ENCODE results near the gene FRAS1.
A peak's percentile ranks its signal among the peaks of the same experiment; 100 is the strongest.

Gene FRAS1

DNA sequence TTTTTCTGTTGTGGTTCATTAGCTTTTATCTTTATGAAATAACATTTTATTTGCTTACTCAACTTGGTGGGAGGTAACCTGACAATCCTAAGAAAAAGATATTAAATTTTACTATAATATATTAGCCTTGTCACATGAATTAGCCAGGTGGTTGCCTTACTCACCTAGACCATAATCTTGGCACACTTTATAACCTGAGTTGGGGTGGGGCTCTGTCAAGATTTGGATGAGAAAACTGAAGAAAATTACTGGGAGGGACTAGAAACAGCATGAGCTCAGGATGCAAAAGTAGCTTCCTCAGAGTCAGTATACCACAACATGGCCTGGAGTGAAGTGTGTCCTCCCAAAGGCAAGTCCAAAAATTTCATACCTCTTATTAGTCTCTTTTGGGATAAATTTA is 329.6 kb downstream of the FRAS1 start:
- DNase-seq: no peak

DNA sequence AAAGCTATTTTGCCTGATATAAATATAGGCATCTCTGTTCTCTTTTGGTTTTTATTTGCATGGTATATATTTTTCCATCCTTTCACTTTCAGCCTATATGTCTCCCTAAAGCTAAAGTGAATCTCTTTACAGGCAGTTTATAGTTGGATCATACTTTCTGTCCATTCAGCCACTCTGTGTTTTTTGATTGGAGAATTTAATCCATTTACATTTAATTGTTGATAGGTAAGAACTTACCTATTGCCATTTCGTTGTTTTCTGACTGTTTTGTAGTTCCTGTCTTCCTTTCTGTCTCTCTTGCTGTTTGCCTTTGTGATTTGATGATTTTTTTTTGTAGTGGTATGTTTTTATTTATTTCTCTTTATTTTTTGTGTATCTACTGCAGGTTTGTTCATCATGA is 338.5 kb downstream of the FRAS1 start:
- DNase-seq: no peak

DNA sequence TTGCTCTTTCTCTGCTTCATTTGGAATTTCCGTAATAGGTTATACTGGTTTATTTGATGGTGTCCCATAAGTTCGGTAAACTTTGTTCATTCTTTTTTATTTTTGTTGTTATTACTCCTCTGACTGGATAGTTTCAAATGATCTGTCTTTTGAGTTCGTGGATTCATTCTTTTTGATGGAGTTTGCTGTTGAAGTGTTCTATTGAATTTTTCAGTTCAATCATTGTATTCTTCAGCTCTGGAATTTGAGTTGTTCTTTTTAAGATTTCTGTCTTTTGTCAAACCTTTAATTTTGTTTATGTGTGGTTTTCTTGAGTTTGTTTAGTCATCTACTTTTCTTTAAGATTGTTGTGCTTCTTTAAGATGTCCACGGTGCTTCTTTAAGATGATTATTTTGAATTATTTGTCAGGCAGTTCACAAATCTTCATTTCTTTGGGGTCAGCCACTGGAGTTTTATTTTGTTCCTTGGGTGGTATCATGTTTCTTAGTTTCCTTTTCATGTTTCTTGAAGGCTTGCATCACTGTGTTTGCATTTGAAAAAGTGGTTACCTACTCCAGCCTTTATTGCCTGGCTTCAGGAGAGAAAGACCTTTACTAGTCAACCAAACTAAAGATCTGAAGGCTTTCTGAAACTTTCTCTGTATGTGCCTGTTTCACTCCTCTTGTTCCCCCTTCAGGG is 339.6 kb downstream of the FRAS1 start:
- no peak for DNase-seq

DNA sequence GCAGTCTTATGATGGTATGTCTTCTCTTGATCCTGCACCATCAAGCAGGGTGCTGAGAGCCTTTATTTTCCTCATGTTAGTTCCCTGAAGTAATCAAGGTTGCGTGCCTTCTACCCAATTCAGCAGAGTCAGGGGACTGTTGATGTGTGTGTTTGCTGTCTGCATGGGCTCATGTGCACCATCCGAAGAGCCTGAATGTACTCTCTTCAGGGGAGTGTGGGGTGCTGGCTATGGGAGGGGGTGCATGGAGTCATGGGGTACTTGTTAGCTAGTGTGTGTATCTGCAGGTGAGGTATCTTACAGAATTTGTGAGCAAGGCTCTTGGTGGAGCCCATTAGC is 340.1 kb downstream of the FRAS1 start:
- no peak for DNase-seq

DNA sequence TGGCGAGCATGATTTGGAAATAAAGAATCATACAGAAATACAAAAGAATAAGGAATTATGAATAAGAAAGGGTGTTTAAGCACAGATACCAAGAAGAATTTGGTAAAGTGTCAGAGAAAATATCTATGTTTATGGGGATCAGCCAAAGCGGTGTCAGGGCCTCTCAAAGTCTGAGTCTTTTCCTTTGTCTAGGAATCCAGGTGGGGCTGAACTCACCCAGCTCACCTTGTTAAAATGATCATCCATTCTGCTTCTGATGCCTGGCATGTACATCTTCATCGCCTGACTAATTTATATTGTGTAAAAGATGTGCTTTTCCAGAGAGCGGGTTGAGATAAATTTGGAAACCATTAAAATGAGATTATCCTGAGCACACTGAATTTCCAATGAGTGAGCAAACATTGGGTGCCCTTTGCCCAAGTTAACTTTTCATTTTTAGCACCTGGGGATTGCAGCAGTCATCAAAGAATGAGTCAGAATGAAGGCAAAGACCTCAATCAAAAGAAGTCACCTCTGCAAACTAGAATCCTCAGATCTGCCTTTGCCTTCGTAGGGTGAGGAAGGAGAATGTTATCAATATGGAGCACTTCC is 352.6 kb downstream of the FRAS1 start:
- no peak for DNase-seq

DNA sequence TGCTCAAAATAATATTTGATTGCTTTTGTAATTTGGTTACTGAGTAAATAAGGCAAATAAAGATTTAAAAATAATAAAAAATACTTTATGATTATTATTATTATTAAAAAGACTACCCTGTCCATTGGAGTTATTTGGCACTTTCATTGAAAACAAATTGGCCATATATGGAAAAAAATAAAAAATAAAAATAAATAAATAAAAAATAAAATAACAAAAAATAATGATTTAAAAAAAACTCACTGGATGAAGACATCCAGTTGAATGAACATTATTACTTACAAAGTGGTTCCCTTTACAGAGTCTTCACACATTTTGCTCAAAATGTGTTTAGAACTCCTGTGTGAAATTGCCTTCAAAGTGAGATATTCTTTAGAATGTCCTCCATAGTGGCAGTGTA is 353.1 kb downstream of the FRAS1 start:
- DNase-seq: no peak

DNA sequence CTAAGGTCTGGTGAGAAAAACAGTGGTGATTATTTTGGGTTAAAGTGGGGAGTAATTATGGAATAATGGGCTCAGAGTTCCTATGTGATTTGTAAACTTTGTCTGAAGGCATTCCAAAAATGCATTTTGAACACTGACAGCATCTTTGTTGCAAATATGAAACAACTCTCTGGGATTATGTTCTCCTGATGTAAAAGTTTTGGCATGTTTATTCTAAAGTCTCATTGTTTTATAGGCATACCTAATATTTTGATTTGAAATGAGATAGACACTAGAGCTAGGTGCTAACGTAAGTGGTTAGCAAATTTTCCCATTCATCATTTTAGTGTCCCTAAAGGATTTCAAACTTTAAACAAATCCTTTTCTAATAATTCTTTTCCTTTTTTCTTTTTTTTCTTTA is 353.6 kb downstream of the FRAS1 start:
- no peak for DNase-seq

DNA sequence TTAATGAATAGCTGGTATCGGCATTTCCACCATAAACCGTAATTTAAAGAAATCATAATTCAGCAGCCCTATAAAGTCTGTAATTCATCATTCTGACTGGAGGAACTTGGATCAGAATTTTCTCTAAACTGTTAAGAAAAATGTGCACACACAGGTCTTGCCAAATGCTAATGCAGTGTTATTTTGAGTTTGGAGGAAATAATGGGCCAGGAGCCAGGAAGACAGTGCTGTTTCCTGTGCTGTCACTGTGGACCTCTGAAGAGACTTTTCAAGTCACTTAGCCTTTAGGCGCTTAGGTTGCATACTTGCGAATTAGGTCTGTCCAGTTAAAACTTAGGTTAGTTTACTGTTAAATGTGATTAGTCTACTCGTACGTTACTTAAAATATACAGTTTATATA is 357.0 kb downstream of the FRAS1 start:
- peak; percentile 50 to 74 for DNase-seq

DNA sequence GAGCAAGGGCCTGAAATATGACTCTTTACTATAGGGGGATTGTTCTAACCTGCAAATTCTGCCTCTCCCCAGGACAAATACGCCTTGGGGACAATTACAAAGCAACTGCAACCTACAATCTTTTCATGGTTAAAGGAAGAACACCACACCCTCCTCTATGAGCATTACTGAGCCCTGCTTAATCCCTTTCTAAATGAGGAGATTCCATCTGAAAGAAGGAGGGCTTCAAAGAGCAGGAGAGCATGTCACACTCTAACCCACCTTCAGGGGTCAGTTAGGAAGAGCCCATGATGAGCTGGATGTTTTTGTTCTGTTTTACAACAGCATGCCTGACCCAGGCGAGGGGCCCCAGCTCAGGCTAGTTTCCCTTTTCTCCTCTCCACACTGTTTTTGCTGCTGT is 360.5 kb downstream of the FRAS1 start:
- DNase-seq: no peak

DNA sequence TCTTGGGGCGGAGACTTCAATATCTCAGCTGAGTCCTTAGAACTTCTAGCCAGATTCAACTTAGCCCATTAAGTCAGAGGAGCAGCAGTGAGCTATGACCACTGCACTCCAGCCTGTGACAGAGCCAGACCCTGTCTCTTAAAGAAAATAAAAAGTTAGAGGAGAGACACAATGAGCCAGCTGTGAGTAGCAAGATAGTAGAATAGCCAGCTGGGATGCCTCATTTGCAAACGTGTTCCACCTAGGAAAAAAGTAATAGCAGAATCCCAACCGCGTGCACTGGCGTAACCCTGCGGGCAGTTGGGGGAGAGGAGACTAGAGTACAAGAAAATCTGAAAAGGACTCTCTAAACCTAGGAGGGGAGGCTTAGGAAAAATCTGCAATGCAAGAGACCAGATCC is 361.3 kb downstream of the FRAS1 start:
- DNase-seq: no peak

DNA sequence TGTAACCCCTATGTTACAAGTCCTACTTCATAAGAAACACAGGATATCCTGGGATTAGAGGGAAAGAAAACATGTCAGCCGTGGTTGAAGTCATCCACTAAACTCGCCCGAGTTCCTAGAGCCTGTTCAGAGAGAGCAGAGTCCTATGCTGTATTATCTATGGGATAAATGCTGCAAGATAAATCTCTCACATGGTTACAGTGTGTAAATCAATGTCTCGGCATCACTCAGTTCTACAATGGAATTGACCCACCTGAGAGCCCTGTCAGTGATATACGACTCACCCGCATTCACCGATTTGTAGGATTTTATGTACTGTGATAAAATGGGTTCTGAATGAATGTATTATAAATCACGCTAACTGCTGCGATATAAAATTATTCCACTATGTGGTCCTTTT is 366.7 kb downstream of the FRAS1 start:
- no peak for DNase-seq

DNA sequence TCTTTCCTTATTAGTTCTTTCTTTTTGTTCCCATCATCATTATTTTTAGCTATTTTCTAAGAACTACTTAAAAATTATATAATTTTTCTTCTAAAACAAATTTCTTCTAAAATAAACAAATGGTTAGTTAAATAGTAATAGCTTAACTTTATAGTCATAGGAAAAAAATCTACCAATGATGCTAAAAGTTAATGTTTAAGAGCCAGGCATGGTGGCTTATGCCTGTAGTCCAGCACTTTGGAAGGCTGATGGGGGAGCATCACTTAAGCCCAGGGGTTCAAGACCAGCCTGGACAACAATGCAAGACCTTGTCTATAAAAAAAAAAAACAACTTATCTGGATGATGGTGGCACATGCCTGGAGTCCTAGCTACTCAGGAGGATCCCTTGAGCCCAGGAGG is 367.3 kb downstream of the FRAS1 start:
- no peak for DNase-seq

DNA sequence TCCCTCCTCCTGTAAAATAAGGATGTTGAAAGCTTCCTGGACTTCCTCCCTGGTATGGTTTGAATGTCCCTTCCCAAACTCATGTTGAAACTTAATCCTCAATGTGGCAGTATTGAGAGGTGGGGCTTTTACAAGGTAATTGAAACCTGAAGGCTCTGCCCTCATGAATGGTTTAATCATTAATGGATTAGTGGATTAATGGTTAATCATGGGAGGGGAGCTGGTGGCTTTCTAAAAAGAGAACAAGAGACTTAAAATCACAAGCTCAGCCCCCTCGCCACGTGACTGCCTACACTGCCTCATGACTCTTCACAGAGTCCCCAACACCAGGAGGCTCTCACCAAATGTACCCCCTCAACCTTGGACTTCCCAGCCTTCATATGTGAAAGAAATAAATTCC is 369.8 kb downstream of the FRAS1 start:
- DNase-seq: no peak

DNA sequence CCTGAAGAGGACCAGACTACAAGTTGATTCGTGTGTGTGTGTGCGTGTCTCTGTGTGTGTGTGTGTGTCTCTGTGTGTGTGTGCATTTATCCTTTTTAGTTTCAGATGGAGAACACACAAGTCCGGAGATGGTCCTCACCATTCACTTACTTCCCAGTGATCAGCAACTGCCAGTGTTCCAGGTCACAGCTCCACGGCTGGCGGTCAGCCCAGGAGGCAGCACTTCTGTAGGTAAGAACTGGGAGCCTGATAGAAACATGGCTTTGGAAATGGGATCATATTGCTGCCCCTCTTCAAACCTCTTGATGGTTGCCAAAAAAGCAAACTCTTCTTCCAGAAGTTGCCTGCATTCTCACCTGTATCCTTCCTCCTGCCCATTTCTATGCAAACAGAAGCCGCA is 371.9 kb downstream of the FRAS1 start:
- DNase-seq: no peak

DNA sequence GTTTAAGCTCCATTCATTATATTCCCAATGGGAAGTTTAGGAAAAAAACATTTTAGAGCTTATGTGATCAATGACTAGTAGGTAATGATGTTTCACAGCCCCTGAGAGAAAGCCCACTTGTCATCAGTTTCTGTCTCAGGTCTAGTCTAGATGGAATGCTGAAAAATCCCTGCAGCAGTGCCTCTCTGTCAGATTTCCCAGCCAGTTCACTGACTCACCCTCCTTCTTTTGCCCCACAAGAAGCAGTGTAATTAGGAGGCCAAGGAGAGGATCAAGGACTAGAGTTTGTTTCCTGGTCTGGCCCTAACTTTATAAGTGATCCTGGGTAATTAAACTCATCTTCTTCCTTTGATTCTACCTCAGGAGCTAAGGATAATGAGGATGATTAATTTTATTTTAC is 375.8 kb downstream of the FRAS1 start:
- no peak for DNase-seq

DNA sequence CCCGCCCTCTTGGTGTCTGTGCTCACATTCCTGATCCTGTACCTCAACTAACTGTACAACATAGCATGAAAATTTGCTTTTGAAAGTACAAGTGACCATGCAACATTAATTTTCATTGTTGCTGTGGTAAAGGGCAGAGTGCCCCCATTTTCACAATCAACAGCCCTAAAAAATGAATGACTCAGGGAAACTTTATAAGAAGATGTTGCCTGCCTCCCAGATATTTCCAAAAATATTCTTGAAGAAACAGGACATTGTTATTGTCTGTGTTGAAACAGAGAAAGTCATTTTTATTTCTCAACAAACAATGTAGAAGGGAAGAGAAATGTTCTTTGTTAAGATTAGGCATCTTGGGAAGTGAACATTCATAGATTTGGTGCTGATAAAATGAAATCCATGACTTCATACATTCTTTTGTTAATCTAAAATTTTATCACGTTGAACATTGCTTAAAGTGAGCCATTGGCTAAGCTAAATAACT is 380.5 kb downstream of the FRAS1 start:
- DNase-seq: no peak

DNA sequence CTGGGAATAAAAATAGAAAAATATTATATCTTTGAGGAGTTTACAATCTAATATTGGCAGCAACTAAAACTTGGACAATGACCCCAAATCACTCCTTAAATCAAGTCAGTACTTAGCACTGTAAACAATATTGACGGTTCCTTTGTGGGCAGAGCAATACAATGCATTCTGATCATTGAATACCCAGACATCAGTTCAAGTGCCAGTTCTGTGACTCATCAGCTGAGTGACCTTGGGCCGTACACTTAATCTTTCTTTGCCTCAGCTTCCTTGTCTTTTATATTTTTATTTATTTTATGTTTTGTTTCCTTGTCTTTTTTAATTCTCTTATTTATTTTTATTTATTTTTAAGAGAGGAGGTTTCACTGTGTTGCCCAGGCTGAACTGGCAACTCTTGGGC is 382.2 kb downstream of the FRAS1 start:
- DNase-seq: no peak

DNA sequence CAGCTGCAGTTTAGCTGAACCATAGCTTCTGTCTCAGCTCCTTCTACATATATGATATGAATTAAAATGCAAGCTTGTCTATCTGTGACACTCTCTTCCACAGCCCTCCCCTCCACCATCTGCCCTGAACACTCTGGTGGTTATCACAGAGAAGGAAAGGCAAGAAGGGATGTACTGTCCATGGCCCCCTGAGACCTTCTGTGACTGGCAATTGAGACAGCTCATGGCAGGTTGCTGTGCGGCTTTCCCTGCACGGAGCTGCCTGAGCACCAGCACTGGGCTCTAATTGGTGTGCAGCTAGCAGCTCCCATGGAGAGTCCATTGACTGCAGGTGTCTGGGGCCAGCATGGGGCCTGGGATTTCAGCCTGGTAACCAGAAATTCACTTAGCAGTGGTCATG is 384.6 kb downstream of the FRAS1 start:
- no peak for DNase-seq

DNA sequence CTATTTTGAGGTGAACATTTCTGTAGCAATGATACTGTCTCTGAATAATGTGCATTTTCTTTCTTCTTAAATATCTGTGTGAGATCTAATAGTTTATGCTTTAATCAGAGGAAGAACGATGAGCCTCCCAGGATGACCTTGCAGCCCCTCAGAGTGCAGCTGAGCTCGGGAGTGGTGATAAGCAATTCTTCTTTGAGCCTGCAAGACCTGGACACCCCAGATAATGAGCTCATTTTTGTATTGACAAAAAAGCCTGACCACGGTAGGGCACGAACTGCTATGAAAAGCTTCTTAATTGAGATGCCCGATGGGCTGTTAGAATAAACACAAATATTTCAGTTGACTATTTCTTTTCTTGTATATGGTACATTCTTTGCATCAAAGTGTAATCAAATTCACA is 389.5 kb downstream of the FRAS1 start:
- no peak for DNase-seq

DNA sequence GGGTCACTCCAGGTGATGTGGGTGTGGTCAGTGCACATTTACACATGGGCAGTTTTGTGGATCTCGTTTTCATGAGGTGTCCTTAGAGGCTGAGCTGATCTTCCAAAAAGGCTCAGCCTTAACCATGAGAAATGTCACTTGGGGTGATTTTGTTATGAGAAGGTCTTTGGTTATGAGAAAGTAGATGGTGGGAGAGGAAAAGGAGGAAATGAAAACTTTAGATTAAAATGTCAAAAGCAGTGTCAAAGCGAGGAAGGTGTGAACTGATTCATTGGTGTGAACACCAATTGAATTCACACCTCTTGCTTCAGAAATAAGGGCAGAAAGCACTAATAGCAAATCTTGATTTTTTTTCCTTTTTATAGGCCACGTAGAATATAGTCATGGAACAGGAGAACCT is 394.3 kb downstream of the FRAS1 start:
- no peak for DNase-seq

DNA sequence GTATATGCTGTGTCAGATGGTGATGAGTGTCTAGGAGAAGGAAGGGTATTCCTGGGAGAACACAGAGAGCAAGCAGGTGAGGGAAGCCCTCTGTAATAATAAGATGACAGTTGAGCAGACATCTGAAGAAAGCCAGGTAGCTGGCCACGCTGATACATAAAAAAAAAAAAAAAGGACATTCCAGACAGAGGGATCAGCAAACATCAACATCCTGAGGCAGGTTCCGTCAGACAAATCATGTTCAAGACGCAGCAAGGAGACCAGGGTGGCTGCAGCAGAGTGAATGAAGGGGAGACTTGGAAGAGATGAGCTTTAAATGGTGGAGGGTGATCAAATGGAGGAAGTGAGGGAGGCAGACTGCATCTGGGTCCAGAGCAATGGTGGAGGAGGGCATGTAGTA is 396.9 kb downstream of the FRAS1 start:
- no peak for DNase-seq

DNA sequence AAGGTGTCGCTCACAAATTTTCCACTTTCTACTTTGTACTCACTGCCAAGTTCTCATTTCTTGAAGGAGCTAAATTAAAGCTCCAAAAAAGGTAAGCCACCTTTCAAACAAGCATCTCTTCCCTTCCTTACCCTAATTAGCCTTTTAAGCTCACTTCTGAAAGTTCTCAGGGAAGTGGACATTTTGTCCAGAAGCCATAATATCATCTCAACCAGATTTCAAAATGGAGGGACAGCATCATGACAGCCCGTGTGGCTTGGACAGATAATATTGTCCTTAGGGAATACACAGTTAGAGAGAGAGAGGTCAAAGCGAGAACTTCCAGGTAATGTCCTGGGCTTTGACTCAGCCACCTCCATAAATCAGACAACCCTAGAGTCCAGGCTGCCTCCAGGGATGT is 400.6 kb downstream of the FRAS1 start:
- no peak for DNase-seq

DNA sequence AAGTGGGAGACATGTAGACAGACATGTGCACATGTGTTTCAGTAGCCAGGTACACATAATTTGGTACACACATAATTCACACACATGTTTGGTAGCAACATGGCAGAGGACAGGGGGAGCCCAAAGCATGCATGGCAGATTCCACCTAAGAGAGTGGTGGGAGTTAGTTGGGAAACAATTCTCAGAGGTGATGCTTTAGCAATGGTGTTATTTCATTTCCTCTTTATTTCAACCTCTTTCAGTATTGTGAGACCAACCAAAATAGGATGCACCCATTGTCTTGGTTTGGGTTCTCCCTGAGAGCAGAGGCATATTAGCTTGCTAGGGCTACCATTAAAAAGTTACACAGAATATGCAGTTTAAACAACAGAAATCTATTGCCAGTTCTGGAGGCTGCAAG is 402.2 kb downstream of the FRAS1 start:
- DNase-seq: no peak

DNA sequence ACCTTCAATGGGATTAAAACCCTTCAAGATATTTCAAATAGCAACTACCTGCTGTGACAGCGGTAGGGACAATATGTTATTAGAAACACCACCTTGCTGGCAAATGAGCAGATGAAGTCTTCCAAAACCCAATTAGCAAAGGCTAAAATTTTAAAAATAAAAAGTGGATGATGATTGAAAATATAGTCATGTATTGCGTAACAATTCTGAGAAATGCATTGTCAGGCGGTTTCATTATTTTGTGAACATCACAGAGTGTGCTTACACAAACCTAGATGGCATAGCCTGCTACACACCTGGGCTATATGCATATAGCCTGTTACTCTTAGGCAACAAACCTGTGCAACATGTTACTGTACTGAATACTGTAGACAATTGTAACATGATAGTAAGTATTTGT is 403.2 kb downstream of the FRAS1 start:
- DNase-seq: no peak

DNA sequence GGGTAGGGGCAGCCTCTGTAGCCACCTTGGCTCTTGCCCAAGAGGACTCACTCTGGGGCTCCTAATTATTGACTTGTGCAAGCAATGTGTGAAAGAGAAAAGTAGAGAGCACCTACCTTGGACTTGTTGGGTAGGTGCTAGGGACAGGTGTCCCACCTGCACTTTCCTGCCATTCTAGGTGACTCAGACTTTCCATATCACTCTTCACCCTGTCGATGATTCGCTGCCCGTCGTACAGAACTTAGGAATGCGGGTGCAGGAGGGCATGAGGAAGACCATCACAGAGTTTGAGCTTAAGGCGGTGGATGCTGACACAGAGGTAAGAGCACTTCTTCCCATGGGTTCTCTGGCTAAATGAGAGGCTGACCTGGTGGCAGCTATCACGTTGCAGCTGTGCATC is 407.1 kb downstream of the FRAS1 start:
- no peak for DNase-seq
